GM23248 (cell line): Measurements from ENCODE around the gene NKAIN2.

Experiments used
- EZH2 ChIP-seq: fragments of 200-600 bp; sonication (generic); IDR thresholded peaks from 2 replicates; pipeline ENCODE4 v1.6.1; 2018; ENCODE audit warnings: antibody characterized with exemption, mild to moderate bottlenecking; ENCODE audit not compliant: insufficient read depth, poor library complexity, severe bottlenecking
- EZH2phosphoT487 ChIP-seq: fragments of 200-600 bp; sonication (generic); IDR thresholded peaks from 2 replicates; pipeline ENCODE4 v1.6.1; 2018; ENCODE audit warnings: antibody characterized with exemption, moderate library complexity, mild to moderate bottlenecking, low read depth; ENCODE audit not compliant: insufficient read depth

DNA sequence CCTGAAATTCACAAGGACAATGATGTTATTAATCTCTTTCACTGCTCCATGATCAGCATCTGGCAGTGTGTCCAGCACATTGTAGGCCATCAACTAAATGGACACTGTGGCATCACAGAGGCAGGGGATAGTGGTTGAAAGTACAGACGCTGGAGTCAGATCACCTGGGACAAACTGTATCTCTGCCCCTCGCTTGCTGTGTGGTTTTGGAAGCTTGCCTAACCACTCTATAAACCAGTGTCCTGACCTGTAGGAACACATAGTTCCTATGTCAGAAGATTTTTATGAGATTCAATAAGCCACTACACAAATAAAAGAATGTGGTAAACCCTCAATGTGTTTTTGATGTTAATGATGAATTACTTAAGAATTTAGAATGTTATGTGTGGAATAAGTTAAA is 939.3 kb downstream of the NKAIN2 start:
- TF ChIP-seq EZH2 (no peak), EZH2phosphoT487 (no peak)
